H9 (cell line): ENCODE data around the gene TRAIP. TPM values are rescaled to one million over a fixed set of nuclear protein-coding genes. Genes with fewer than 3 reads are reported as not detected.
"Not testable (repeated sequence)": the region's sequence is repeated elsewhere in the genome, so short reads cannot be mapped to it uniquely, and the experiment has no call there.

ENCODE experiments used
- DNase-seq: peaks from one replicate; pipeline ENCODE4 v3.0.0-alpha.2; 2017
- H2AFZ ChIP-seq: one replicate; pipeline ENCODE4 v1.6.1; 2013; ENCODE audit warnings: mild to moderate bottlenecking, low read length, control low read depth, moderate library complexity
- H2AK5ac ChIP-seq: 2 replicates; pipeline ENCODE4 v1.6.1; 2013; ENCODE audit warnings: low read length, control low read depth, mixed read lengths; ENCODE audit not compliant: insufficient read length
- H2BK120ac ChIP-seq: one replicate; pipeline ENCODE4 v1.6.1; 2013; ENCODE audit warnings: low read depth, mild to moderate bottlenecking, low read length, control low read depth, inconsistent platforms; ENCODE audit not compliant: poor library complexity, severe bottlenecking
- H2BK12ac ChIP-seq: 2 replicates; pipeline ENCODE4 v1.6.1; 2013; ENCODE audit warnings: low read length, control low read depth, mixed read lengths, low read depth; ENCODE audit not compliant: insufficient read length
- H2BK15ac ChIP-seq: 2 replicates; pipeline ENCODE4 v1.6.1; 2013; ENCODE audit warnings: low read depth, low read length, control low read depth
- H2BK20ac ChIP-seq: one replicate; pipeline ENCODE4 v1.6.1; 2013; ENCODE audit warnings: low read depth, mild to moderate bottlenecking, low read length, control low read depth, inconsistent platforms; ENCODE audit not compliant: poor library complexity, severe bottlenecking
- H2BK5ac ChIP-seq: 2 replicates; pipeline ENCODE4 v1.6.1; 2013; ENCODE audit warnings: low read length, control low read depth, mixed read lengths; ENCODE audit not compliant: insufficient read length
- H3K14ac ChIP-seq: 2 replicates; pipeline ENCODE4 v1.6.1; 2013; ENCODE audit warnings: low read length, control low read depth; ENCODE audit not compliant: insufficient read depth
- H3K18ac ChIP-seq: 2 replicates; pipeline ENCODE4 v1.6.1; 2013; ENCODE audit warnings: low read depth, mild to moderate bottlenecking, mixed read lengths, low read length, control low read depth; ENCODE audit not compliant: insufficient read length
- H3K23ac ChIP-seq: 2 replicates; pipeline ENCODE4 v1.6.1; 2013; ENCODE audit warnings: low read length, control low read depth, mixed read lengths, low read depth; ENCODE audit not compliant: insufficient read length
- H3K23me2 ChIP-seq: 2 replicates; pipeline ENCODE4 v1.6.1; 2013; ENCODE audit warnings: low read depth, mild to moderate bottlenecking, mixed read lengths, low read length, control low read depth; ENCODE audit not compliant: insufficient read length, poor library complexity, severe bottlenecking
- H3K27ac ChIP-seq: 2 replicates; pipeline ENCODE4 v1.5.1; 2013; ENCODE audit warnings: low read length, control low read depth, mixed read lengths, low read depth; ENCODE audit not compliant: insufficient read length
- H3K27me3 ChIP-seq: 2 replicates; pipeline ENCODE4 v1.6.1; 2013; ENCODE audit warnings: low read length, control low read depth, inconsistent platforms; ENCODE audit not compliant: insufficient read depth
- H3K4ac ChIP-seq: 2 replicates; pipeline ENCODE4 v1.6.1; 2013; ENCODE audit warnings: low read depth, mild to moderate bottlenecking, control low read depth, inconsistent platforms, low read length, moderate library complexity
- H3K4me1 ChIP-seq: 2 replicates; pipeline ENCODE4 v1.6.1; 2013; ENCODE audit warnings: low read length, control low read depth, inconsistent platforms; ENCODE audit not compliant: insufficient read depth
- H3K4me2 ChIP-seq: 2 replicates; pipeline ENCODE4 v1.6.1; 2013; ENCODE audit warnings: low read length, control low read depth, mixed read lengths; ENCODE audit not compliant: insufficient read length, insufficient read depth
- H3K56ac ChIP-seq: 2 replicates; pipeline ENCODE4 v1.6.1; 2013; ENCODE audit warnings: low read depth, mild to moderate bottlenecking, mixed read lengths, low read length, control low read depth; ENCODE audit not compliant: insufficient read length
- H3K79me1 ChIP-seq: 2 replicates; pipeline ENCODE4 v1.6.1; 2013; ENCODE audit warnings: low read depth, mild to moderate bottlenecking, moderate library complexity, low read length, control low read depth, inconsistent platforms; ENCODE audit not compliant: insufficient read depth, poor library complexity, severe bottlenecking
- H3K79me2 ChIP-seq: 2 replicates; pipeline ENCODE4 v1.6.1; 2013; ENCODE audit warnings: low read length, control low read depth, inconsistent platforms; ENCODE audit not compliant: insufficient read depth
- H3K9ac ChIP-seq: 2 replicates; pipeline ENCODE4 v1.6.1; 2013; ENCODE audit warnings: low read length, control low read depth, mixed read lengths; ENCODE audit not compliant: insufficient read length; ENCODE audit errors: extremely low read depth
- H3K9me3 ChIP-seq: one replicate; pipeline ENCODE4 v1.6.1; 2013; ENCODE audit warnings: low read depth, low read length, inconsistent platforms; ENCODE audit not compliant: control insufficient read depth
- H3T11ph ChIP-seq: one replicate; pipeline ENCODE4 v1.6.1; 2013; ENCODE audit warnings: mild to moderate bottlenecking, low read length, control low read depth, inconsistent platforms
- H4K20me1 ChIP-seq: one replicate; pipeline ENCODE4 v1.6.1; 2013; ENCODE audit not compliant: control insufficient read depth, insufficient read length, insufficient read depth
- H4K5ac ChIP-seq: 2 replicates; pipeline ENCODE4 v1.6.1; 2013; ENCODE audit warnings: low read depth, mild to moderate bottlenecking, mixed read lengths, low read length, control low read depth; ENCODE audit not compliant: insufficient read length
- H4K8ac ChIP-seq: replicated peaks from 2 replicates; pipeline ENCODE4 v1.6.1; 2013; ENCODE audit warnings: low read length, control low read depth, mixed read lengths, low read depth; ENCODE audit not compliant: insufficient read length
- H4K91ac ChIP-seq: 2 replicates; pipeline ENCODE4 v1.6.1; 2013; ENCODE audit warnings: low read depth, mild to moderate bottlenecking, moderate library complexity, mixed read lengths, low read length, control low read depth; ENCODE audit not compliant: insufficient read length
- H3K27ac Mint-ChIP-seq, 3 experiments: 2 replicates in 2 of 3; 3 replicates in 1 of 3; pipeline ENCODE4 v1.8.0; 2020 to 2021; ENCODE audit warnings: mixed read lengths in 3 of 3, mild to moderate bottlenecking in 1 of 3, moderate library complexity in 1 of 3
- H3K27me3 Mint-ChIP-seq: 2 replicates; pipeline ENCODE4 v1.8.0; 2021; ENCODE audit warnings: low read depth, mild to moderate bottlenecking, moderate library complexity, mixed read lengths
- H3K36me3 Mint-ChIP-seq, 3 experiments: 2 replicates in 2 of 3; 3 replicates in 1 of 3; pipeline ENCODE4 v1.8.0; 2020 to 2021; ENCODE audit warnings: low read depth in 3 of 3, mixed read lengths in 3 of 3; ENCODE audit not compliant: insufficient read depth in 1 of 3
- H3K4me1 Mint-ChIP-seq, 2 experiments: 2 replicates each; pipeline ENCODE4 v1.8.0; 2020; ENCODE audit warnings: mixed read lengths in 2 of 2
- H3K4me3 Mint-ChIP-seq, 2 experiments: 2 replicates in 1 of 2; 3 replicates in 1 of 2; pipeline ENCODE4 v1.8.0; 2020 to 2021; ENCODE audit warnings: mild to moderate bottlenecking in 2 of 2, mixed read lengths in 2 of 2, moderate library complexity in 1 of 2
- H3K9me3 Mint-ChIP-seq, 2 experiments: 2 replicates in 1 of 2; 3 replicates in 1 of 2; pipeline ENCODE4 v1.8.0; 2020; ENCODE audit warnings: mild to moderate bottlenecking in 2 of 2, mixed read lengths in 2 of 2, moderate library complexity in 1 of 2
- CTCF ChIP-seq: fragments of 200-600 bp; sonication (generic); conservative IDR thresholded peaks from 3 replicates; pipeline ENCODE4 v1.8.0; 2021; ENCODE audit warnings: antibody characterized with exemption, mild to moderate bottlenecking
- WGBS: extraction: QIAGEN DNeasy Blood & Tissue Kit; methylation state at CpG from one replicate; pipeline ENCODE4 v1.1.7; 2013; ENCODE audit warnings: missing lambda C conversion rate, low lambda C conversion rate, mixed read lengths; ENCODE audit not compliant: insufficient read length; ENCODE audit errors: extremely low coverage; 5-methylcytosine and 5-hydroxymethylcytosine counted together
- total RNA-seq: library from RNA; stranded (reverse); gene quantifications from 2 replicates; pipeline ENCODE4 v1.2.1, GENCODE V29; 2021

TRAIP gene
- total RNA-seq, 1 experiment from 2014 or later: 36.7 TPM

DNA sequence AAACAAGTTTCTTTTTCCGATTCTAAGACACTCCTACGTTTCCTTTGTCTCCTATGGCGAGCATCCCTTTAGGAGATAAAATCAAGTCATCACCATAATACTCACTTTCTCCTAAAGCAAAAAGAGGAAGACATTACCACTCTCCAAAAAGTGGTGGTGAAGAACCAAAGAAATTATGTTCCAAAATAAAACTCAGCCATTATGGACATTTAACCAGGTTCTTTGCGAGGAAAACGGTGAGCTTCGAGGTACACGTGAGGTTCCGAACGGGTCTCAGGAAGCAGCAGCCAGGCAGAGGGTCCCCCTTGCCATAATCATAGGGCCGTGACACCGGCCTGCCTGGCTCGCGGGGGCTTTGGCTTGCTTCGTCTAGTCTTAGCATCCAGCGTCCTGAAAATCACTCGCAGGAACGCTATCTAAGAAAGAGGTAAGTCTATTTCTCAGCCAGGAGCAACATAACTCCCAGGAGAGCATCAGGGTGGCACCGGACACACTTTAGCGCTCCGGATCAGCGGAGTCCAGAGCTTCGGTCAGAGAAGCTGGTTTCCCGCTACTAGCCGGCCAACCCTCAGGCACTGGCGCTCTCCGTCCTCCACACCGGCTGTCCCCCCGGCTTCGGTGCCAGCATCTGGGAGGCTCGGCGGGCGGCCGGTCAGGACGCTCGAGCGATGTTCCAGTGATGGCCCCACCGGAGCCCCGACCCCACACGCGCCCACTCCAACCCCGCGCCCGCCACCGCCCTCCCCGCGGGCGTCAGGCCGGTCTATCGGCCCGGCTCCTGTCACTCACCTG lies 70.6 kb downstream of the TRAIP start:
- Histone ChIP-seq H2AFZ (no peak overlapping the region), H3K79me2 (peaks cover 2% of the 10 kb centered on the region; the same call in 1 of the 2 replicates), H3K23me2 (peaks cover 5% of the 10 kb centered on the region), H4K5ac (no peak overlapping the region), H3K9ac (peak overlapping the region; percentile 87), H3K56ac (no peak overlapping the region), H3K79me1 (peaks cover 6% of the 10 kb centered on the region), H3K9me3 (no peaks in the 10 kb centered on the region), H3K18ac (no peak overlapping the region), H4K91ac (no peak overlapping the region), H3K23ac (no peak overlapping the region), H3K4me1 (no peaks in the 10 kb centered on the region), H3K27me3 (no peaks in the 10 kb centered on the region; the same call in 1 of the 2 replicates), H2BK12ac (no peak overlapping the region), H2BK5ac (no peak overlapping the region), H4K20me1 (no peaks in the 10 kb centered on the region), H2BK120ac (no peak overlapping the region), H2BK15ac (no peak overlapping the region), H2AK5ac (no peak overlapping the region), H3K4me2 (peak overlapping the region; percentile 73), H2BK20ac (no peak overlapping the region), H3K14ac (no peak overlapping the region), H3K27ac (no peak overlapping the region), H3K4ac (no peak overlapping the region), H4K8ac (no peak overlapping the region), H3T11ph (no peak overlapping the region)
- H3K36me3 Mint-ChIP-seq: peaks cover 12 to 31% (median 27%) of the 10 kb centered on the region in 3 experiments
- peak overlapping the region; percentile 87 to 92 for H3K4me3 Mint-ChIP-seq
- H3K27ac Mint-ChIP-seq: peak overlapping the region; percentile 62 to 87 (median 83); a peak in 4 of 7 replicates
- TF ChIP-seq CTCF: no peak
- H3K4me1 Mint-ChIP-seq: peaks cover 13 to 19% of the 10 kb centered on the region in 2 experiments
- H3K9me3 Mint-ChIP-seq: no peaks in the 10 kb centered on the region; a peak in 1 of 5 replicates
- no CpG with 5 or more reads among the region's 50 CpGs for WGBS
- DNase-seq: no peak
- no peaks in the 10 kb centered on the region; the same call in 1 of the 2 replicates for H3K27me3 Mint-ChIP-seq

- H3K27me3 ChIP-seq, H4K91ac ChIP-seq, H3K56ac ChIP-seq, H2AFZ ChIP-seq, H3T11ph ChIP-seq, H3K9me3 Mint-ChIP-seq, H3K14ac ChIP-seq, H3K27ac ChIP-seq, H2AK5ac ChIP-seq, H4K8ac ChIP-seq, H3K23ac ChIP-seq, H2BK15ac ChIP-seq, H3K27me3 Mint-ChIP-seq, H3K9me3 ChIP-seq, H3K4ac ChIP-seq, H3K23me2 ChIP-seq, H2BK5ac ChIP-seq, H3K79me1 ChIP-seq, H3K4me3 Mint-ChIP-seq, H2BK20ac ChIP-seq, H3K9ac ChIP-seq, H2BK12ac ChIP-seq, DNase-seq, H3K79me2 ChIP-seq, H3K18ac ChIP-seq, H3K4me2 ChIP-seq, H3K4me1 ChIP-seq, H4K5ac ChIP-seq, H4K20me1 ChIP-seq, H2BK120ac ChIP-seq: not testable (repeated sequence)
- H3K36me3 Mint-ChIP-seq: peaks cover 18 to 45% (median 43%) of the 10 kb centered on the region in 3 experiments
- H3K4me1 Mint-ChIP-seq: peaks cover 12 to 14% of the 10 kb centered on the region in 2 experiments
- H3K27ac Mint-ChIP-seq: peak overlapping the region in 1 of 3 experiments; percentile 53; a peak in 1 of 7 replicates
- no CpG with 5 or more reads among the region's 9 CpGs for WGBS
Observed at GRCh38 chr3:49782277-49782676, 74.1 kb downstream of the TRAIP start.
